Osteoblast (primary cell): ENCODE data around the gene TPD52L2. TPM values are rescaled to one million over a fixed set of nuclear protein-coding genes. Genes with fewer than 3 reads are reported as not detected.

Source experiments
- DNase-seq: peaks from one replicate; pipeline ENCODE4 v3.0.0; 2011; ENCODE audit warnings: low spot score, mixed read lengths; ENCODE audit not compliant: insufficient read length; ENCODE audit errors: missing footprints
- H2AFZ ChIP-seq: 2 replicates; pipeline ENCODE4 v1.6.0; 2011; ENCODE audit warnings: mild to moderate bottlenecking, low read length
- H3K27ac ChIP-seq: 2 replicates; pipeline ENCODE4 v1.5.1; 2011; ENCODE audit warnings: mild to moderate bottlenecking, low read depth, low read length, moderate library complexity
- H3K27me3 ChIP-seq: 2 replicates; pipeline ENCODE4 v1.6.0; 2012; ENCODE audit warnings: mild to moderate bottlenecking, control low read depth, inconsistent platforms, low read length, moderate library complexity; ENCODE audit not compliant: insufficient read depth
- H3K36me3 ChIP-seq: 2 replicates; pipeline ENCODE4 v1.5.1; 2011; ENCODE audit warnings: mild to moderate bottlenecking, low read length, control low read depth, moderate library complexity; ENCODE audit not compliant: insufficient read depth
- H3K4me1 ChIP-seq: 2 replicates; pipeline ENCODE4 v1.5.1; 2011; ENCODE audit warnings: mild to moderate bottlenecking, low read length, control low read depth, moderate library complexity; ENCODE audit not compliant: insufficient read depth
- H3K4me2 ChIP-seq: 2 replicates; pipeline ENCODE4 v1.6.0; 2011; ENCODE audit warnings: mild to moderate bottlenecking, low read length; ENCODE audit not compliant: insufficient read depth
- H3K4me3 ChIP-seq: fragments of 200-600 bp; sonication (generic); 3 replicates; pipeline ENCODE4 v1.5.1; 2012; ENCODE audit warnings: mild to moderate bottlenecking, low read length, inconsistent platforms; ENCODE audit not compliant: insufficient read depth
- H3K79me2 ChIP-seq: 2 replicates; pipeline ENCODE4 v1.6.0; 2012; ENCODE audit warnings: mild to moderate bottlenecking, low read length, control low read depth, inconsistent platforms; ENCODE audit not compliant: insufficient read depth
- H3K9me3 ChIP-seq: 2 replicates; pipeline ENCODE4 v1.5.1; 2011; ENCODE audit warnings: low read depth, low read length, control low read depth
- H4K20me1 ChIP-seq: 2 replicates; pipeline ENCODE4 v1.6.0; 2012; ENCODE audit warnings: mild to moderate bottlenecking, low read length, control low read depth; ENCODE audit not compliant: insufficient read depth
- CTCF ChIP-seq: IDR thresholded peaks from 2 replicates; pipeline ENCODE4 v1.5.1; 2011; ENCODE audit warnings: mild to moderate bottlenecking, low read depth, low read length, moderate library complexity; ENCODE audit errors: extremely low read depth
- total RNA-seq: library from RNA; depleted of rRNA; stranded (reverse); fragments of >200 nt; gene quantifications from 2 replicates; pipeline ENCODE4 v1.2.3, GENCODE V29; 2012

The TPD52L2 gene
- total RNA-seq, 1 donor: 115 TPM

- TF ChIP-seq CTCF: no peak
- Histone ChIP-seq H3K27ac (no peak overlapping the region), H3K9me3 (no peaks in the 10 kb centered on the region), H3K4me1 (peaks cover 12% of the 10 kb centered on the region), H3K4me2 (peak overlapping the region; percentile 64), H3K4me3 (peak overlapping the region; percentile 56), H2AFZ (peak overlapping the region; percentile 56), H3K27me3 (peaks cover 34% of the 10 kb centered on the region), H3K36me3 (no peaks in the 10 kb centered on the region), H4K20me1 (no peaks in the 10 kb centered on the region), H3K79me2 (no peaks in the 10 kb centered on the region)
- peak; percentile 94 for DNase-seq
Observed at GRCh38 chr20:63829945-63830835, 34.9 kb upstream of the TPD52L2 start.

GRCh38 chr20:63830841-63831588 lies 34.1 kb upstream of the TPD52L2 start, which contains the start of gene ZBTB46:
Gene ZBTB46, minus strand, starts transcription at chr20:63831264. Its CDS starts 40,507 bp downstream, at chr20:63790757.
- Histone ChIP-seq H3K4me2 (peak within 1 kb of the TSS; percentile 64), H3K27me3 (peaks cover 34% of the 10 kb centered on the region), H3K27ac (no peak within 1 kb of the TSS), H3K9me3 (no peaks in the 10 kb centered on the region), H3K4me3 (peak within 1 kb of the TSS; percentile 56), H3K4me1 (peaks cover 13% of the 10 kb centered on the region), H2AFZ (peak within 1 kb of the TSS; percentile 56), H4K20me1 (no peaks in the 10 kb centered on the region), H3K79me2 (no peaks in the 10 kb centered on the region), H3K36me3 (no peaks in the 10 kb centered on the region)
- peak; percentile 99 for DNase-seq
- no peak for TF ChIP-seq CTCF

GRCh38 chr20:63831646-63831992 lies 33.5 kb upstream of the TPD52L2 start:
- no peak for TF ChIP-seq CTCF
- Histone ChIP-seq H3K36me3 (no peaks in the 10 kb centered on the region), H3K4me1 (peaks cover 13% of the 10 kb centered on the region), H3K27ac (no peak overlapping the region), H3K4me2 (no peak overlapping the region), H3K79me2 (no peaks in the 10 kb centered on the region), H4K20me1 (no peaks in the 10 kb centered on the region), H2AFZ (no peak overlapping the region), H3K27me3 (peaks cover 33% of the 10 kb centered on the region), H3K9me3 (no peaks in the 10 kb centered on the region), H3K4me3 (no peak overlapping the region)
- DNase-seq: peak; percentile 87
